OCI-LY3 (cell line): ENCODE results near the gene MYB.

Experiments
- EZH2phosphoT487 ChIP-seq: fragments of 200-600 bp; shearing (Covaris generic); IDR thresholded peaks from 2 replicates; pipeline ENCODE4 v1.6.1; 2018; ENCODE audit warnings: antibody characterized with exemption, mixed run types, low read depth
- TF ChIP-seq, protein P1 (sequence below): fragments of 200-600, 300-600 bp; sonication (generic); IDR thresholded peaks from 2 replicates; pipeline ENCODE4 v1.5.1; 2014; ENCODE audit warnings: antibody characterized with exemption, low read length, low read depth

DNA sequence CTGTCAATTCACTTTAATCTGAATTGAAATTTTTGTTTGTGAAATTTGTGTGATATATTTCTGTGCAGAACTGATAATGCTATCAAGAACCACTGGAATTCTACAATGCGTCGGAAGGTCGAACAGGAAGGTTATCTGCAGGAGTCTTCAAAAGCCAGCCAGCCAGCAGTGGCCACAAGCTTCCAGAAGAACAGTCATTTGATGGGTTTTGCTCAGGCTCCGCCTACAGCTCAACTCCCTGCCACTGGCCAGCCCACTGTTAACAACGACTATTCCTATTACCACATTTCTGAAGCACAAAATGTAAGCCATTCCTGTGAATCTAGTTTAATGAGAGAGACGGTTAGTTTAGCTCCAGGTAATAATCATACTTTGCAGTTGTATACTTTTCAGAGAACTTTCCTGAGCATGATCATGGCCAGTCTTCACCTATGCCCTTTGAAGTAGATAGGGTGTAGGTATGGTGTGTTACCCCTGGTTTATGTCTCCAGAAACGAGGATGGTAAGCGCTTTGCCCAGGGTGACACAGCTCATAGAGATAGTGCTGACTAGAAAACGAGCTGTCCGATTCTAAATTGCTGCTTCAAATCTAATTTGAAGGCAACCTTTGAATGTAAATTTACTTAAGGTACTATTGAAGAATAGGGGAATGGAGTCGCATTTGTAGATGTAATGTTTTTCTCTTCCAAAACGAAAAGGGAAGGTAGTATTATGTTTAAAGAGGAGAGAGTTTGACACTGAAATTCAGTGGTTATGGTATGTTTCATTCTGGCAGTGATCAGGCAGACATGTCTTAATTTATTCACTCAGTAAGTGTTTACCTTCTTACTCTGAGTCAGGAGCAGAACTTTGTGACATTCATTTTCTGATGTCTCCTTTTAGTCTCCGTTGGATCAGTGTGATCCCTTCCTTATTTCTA, 11.4 kb downstream of the MYB start:
- TF ChIP-seq, protein P1, sequence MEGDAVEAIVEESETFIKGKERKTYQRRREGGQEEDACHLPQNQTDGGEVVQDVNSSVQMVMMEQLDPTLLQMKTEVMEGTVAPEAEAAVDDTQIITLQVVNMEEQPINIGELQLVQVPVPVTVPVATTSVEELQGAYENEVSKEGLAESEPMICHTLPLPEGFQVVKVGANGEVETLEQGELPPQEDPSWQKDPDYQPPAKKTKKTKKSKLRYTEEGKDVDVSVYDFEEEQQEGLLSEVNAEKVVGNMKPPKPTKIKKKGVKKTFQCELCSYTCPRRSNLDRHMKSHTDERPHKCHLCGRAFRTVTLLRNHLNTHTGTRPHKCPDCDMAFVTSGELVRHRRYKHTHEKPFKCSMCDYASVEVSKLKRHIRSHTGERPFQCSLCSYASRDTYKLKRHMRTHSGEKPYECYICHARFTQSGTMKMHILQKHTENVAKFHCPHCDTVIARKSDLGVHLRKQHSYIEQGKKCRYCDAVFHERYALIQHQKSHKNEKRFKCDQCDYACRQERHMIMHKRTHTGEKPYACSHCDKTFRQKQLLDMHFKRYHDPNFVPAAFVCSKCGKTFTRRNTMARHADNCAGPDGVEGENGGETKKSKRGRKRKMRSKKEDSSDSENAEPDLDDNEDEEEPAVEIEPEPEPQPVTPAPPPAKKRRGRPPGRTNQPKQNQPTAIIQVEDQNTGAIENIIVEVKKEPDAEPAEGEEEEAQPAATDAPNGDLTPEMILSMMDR: no peak
- no peak for TF ChIP-seq EZH2phosphoT487
